Body of pancreas (tissue), 4 donors: ENCODE results near the gene OR51G2.

Source experiments
- CTCF ChIP-seq, 7 experiments: fragments of 450-650 bp in 4 of 7; fragments of 200-600 bp in 3 of 7; sonication (generic) in 3 of 7; IDR thresholded peaks; one replicate each; pipeline ENCODE4 v1.5.1; 2016 to 2019; ENCODE audit warnings: antibody characterized with exemption in 7 of 7
- POLR2A ChIP-seq, 3 donors: fragments of 450-650 bp; IDR thresholded peaks; one replicate each; pipeline ENCODE4 v1.6.1; 2016; ENCODE audit warnings: antibody characterized with exemption in 3 of 3, mild to moderate bottlenecking in 2 of 3

- no peak for TF ChIP-seq POLR2A (IDR thresholded peaks at IDR 0.05)
- TF ChIP-seq CTCF (IDR thresholded peaks at IDR 0.05) = no peak
Measured at GRCh38 chr11:4957396-4957795, 38.2 kb upstream of the OR51G2 start.
